GM12878 (cell line): ENCODE data around the gene NCAM2. TPM values are rescaled to one million over a fixed set of nuclear protein-coding genes. Genes with fewer than 3 reads are reported as not detected.

Experiments used
- ATAC-seq: fragments of 200-7000 bp; cut with Tn5 transposase; 3 replicates; pipeline ENCODE4 v1.9.1; 2020; ENCODE audit warnings: mild to moderate bottlenecking, moderate library complexity
- BruUV-seq: library from RNA; stranded (reverse); fragments of 400-500 nt; replicated peaks from 2 replicates; lab custom pipeline; 2021; lab: Mats Ljungman, UMichigan
- CTCF ChIA-PET: fragments of 300-600 bp; sonication (Branson Sonifier 250); formaldehyde crosslinking; extraction: SDS; loops from one replicate; lab custom pipeline; 2021; ENCODE audit warnings: inconsistent platforms; lab: Yijun Ruan, JAX
- POLR2A ChIA-PET: fragments of 350-600 bp; formaldehyde crosslinking; extraction: SDS; loops from one replicate; lab custom pipeline; 2021; ENCODE audit warnings: inconsistent platforms; lab: Charles Lee
- RAD21 ChIA-PET: fragments of 300-600 bp; sonication (Branson Sonifier 250); formaldehyde crosslinking; loops from one replicate; lab custom pipeline; 2023; ENCODE audit warnings: antibody characterized with exemption; ENCODE audit not compliant: unreplicated experiment; lab: Charles Lee
- SMC1A ChIA-PET: fragments of 300-600 bp; sonication (Branson Sonifier 250); formaldehyde crosslinking; loops from one replicate; lab custom pipeline; 2023; ENCODE audit not compliant: unreplicated experiment, uncharacterized antibody; lab: Charles Lee
- DNase-seq: peaks from one replicate; pipeline ENCODE4 v3.0.0-alpha.2; 2011; ENCODE audit warnings: low read depth, low spot score
- FAIRE-seq: peaks from 3 replicates; lab custom pipeline; 2011; peaks lifted over from hg19 to GRCh38; lab: Jason Lieb, UNC
- H2AFZ ChIP-seq: 2 replicates; pipeline ENCODE4 v1.6.0; 2011; ENCODE audit warnings: low read depth, low read length, control low read depth; ENCODE audit not compliant: control insufficient read depth
- H3K27ac ChIP-seq: 2 replicates; pipeline ENCODE4 v1.5.1; 2011; ENCODE audit warnings: control low read depth; ENCODE audit not compliant: control insufficient read depth, insufficient read depth
- H3K27me3 ChIP-seq, 2 experiments: replicated peaks in 1 of 2; 2 replicates each; pipeline versions ENCODE4 v1.6.0 to v1.6.1; 2011; ENCODE audit warnings: low read length in 1 of 2; ENCODE audit not compliant: control insufficient read depth in 2 of 2, insufficient read depth in 2 of 2
- H3K36me3 ChIP-seq, 2 experiments: 2 replicates each; pipeline ENCODE4 v1.5.1; 2011; ENCODE audit warnings: low read length in 1 of 2; ENCODE audit not compliant: control insufficient read depth in 2 of 2, insufficient read depth in 2 of 2
- H3K4me1 ChIP-seq: 2 replicates; pipeline ENCODE4 v1.6.1; 2011; ENCODE audit warnings: mild to moderate bottlenecking, low read length, moderate library complexity, mixed read lengths; ENCODE audit not compliant: control insufficient read depth, insufficient read depth
- H3K4me2 ChIP-seq: 2 replicates; pipeline ENCODE4 v1.6.0; 2011; ENCODE audit warnings: control low read depth; ENCODE audit not compliant: control insufficient read depth, insufficient read depth
- H3K4me3 ChIP-seq: fragments of 200-600 bp; sonication (generic); 2 replicates; pipeline ENCODE4 v1.5.1; 2016
- H3K79me2 ChIP-seq: 2 replicates; pipeline ENCODE4 v1.6.0; 2011; ENCODE audit warnings: low read length; ENCODE audit not compliant: control insufficient read depth, insufficient read depth
- H3K9ac ChIP-seq: 2 replicates; pipeline ENCODE4 v1.8.0; 2011; ENCODE audit warnings: low read length, control low read depth, mixed read lengths; ENCODE audit not compliant: control insufficient read depth, insufficient read depth
- H3K9me3 ChIP-seq: replicated peaks from 3 replicates; pipeline ENCODE4 v1.5.1; 2011; ENCODE audit warnings: mild to moderate bottlenecking, low read length; ENCODE audit not compliant: control insufficient read depth, insufficient read depth
- H4K20me1 ChIP-seq: 2 replicates; pipeline ENCODE4 v1.6.0; 2011; ENCODE audit not compliant: control insufficient read depth, insufficient read depth
- EED ChIP-seq: sonication (generic); IDR thresholded peaks from 2 replicates; pipeline ENCODE4 v1.6.1; 2016; ENCODE audit warnings: antibody characterized with exemption, low read depth
- EP300 ChIP-seq, 2 experiments: fragments of 150-350 bp in 1 of 2; IDR thresholded peaks; 2 replicates each; pipeline ENCODE4 v1.6.1; 2011 to 2012; ENCODE audit warnings: low read depth in 2 of 2, low read length in 2 of 2, borderline replicate concordance in 1 of 2, improper control_type of control experiment in 1 of 2, inconsistent platforms in 1 of 2; ENCODE audit not compliant: control insufficient read depth in 1 of 2
- MTA2 ChIP-seq: fragments of 450-650 bp; IDR thresholded peaks from 2 replicates; pipeline ENCODE4 v1.6.1; 2016; ENCODE audit warnings: low read depth, mild to moderate bottlenecking, moderate library complexity
- PAX8 ChIP-seq: fragments of 450-650 bp; IDR thresholded peaks from 2 replicates; pipeline ENCODE4 v1.6.1; 2017; ENCODE audit warnings: mild to moderate bottlenecking, moderate library complexity
- RFX5 ChIP-seq: IDR thresholded peaks from 2 replicates; pipeline ENCODE4 v1.6.1; 2011; ENCODE audit warnings: low read depth, low read length, improper control_type of control experiment
- RUNX3 ChIP-seq: IDR thresholded peaks from 2 replicates; pipeline ENCODE4 v1.6.1; 2012; ENCODE audit warnings: low read length, inconsistent platforms
- SIN3A ChIP-seq: IDR thresholded peaks from 2 replicates; pipeline ENCODE4 v1.6.1; 2012; ENCODE audit warnings: low read depth, low read length, improper control_type of control experiment
- SRF ChIP-seq, 2 experiments: IDR thresholded peaks; 2 replicates each; pipeline ENCODE4 v1.6.1; 2011; ENCODE audit warnings: low read depth in 2 of 2, low read length in 2 of 2, mild to moderate bottlenecking in 1 of 2, moderate library complexity in 1 of 2
- ZNF217 ChIP-seq: fragments of 450-650 bp; IDR thresholded peaks from 2 replicates; pipeline ENCODE4 v1.6.1; 2017; ENCODE audit warnings: antibody characterized with exemption, mild to moderate bottlenecking
- ZNF384 ChIP-seq: IDR thresholded peaks from 2 replicates; pipeline ENCODE4 v1.6.1; 2012; ENCODE audit warnings: low read depth, mild to moderate bottlenecking, low read length, improper control_type of control experiment, borderline replicate concordance
- WGBS: methylation state at CpG from one replicate; pipeline ENCODE4 v1.1.6; 2016; ENCODE audit warnings: low lambda C conversion rate; ENCODE audit not compliant: insufficient replicate concordance, insufficient coverage; ENCODE audit errors: missing lambda C conversion rate; 5-methylcytosine and 5-hydroxymethylcytosine counted together
- in situ Hi-C: fragments of 300-500 bp; cut with MboI; formaldehyde crosslinking; loops from 9 replicates; pipeline ENCODE4 v1.14.3; 2018; ENCODE audit warnings: mixed read lengths
- intact Hi-C: fragments of 100-400 bp; cut with micrococcal nuclease; formaldehyde crosslinking; loops from one replicate; pipeline ENCODE4 v1.14.2; 2022; ENCODE audit not compliant: unreplicated experiment
- polyA plus RNA-seq, 11 experiments: library from polyadenylated mRNA; depleted of rRNA in 4 of 11; unstranded in 6 of 11; stranded (reverse) in 5 of 11; fragments of >200 nt; fragmentation: Nextera tagmentation in 4 of 11; fragmentation: Illumina TruSeq in 1 of 11; extraction: Ambion mirVana in 4 of 11; extraction: Trizol in 1 of 11; gene quantifications; 1 replicate in 1 of 11; 2 replicates in 10 of 11; pipeline versions ENCODE4 v1.2.1 to v1.2.3, GENCODE V29; 2011 to 2016; ENCODE audit warnings: inconsistent platforms in 2 of 11, missing spikeins in 2 of 11, low read depth in 1 of 11
- total RNA-seq, 4 experiments: library from RNA; depleted of rRNA in 3 of 4; stranded (reverse); fragments of >200 nt in 3 of 4; fragmentation: Illumina TruSeq in 1 of 4; extraction: Trizol in 1 of 4; gene quantifications; 2 replicates each; pipeline versions ENCODE4 v1.2.1 to v1.2.3, GENCODE V29; 2013 to 2021
- TF ChIP-seq, protein P1 (sequence below): fragments of 450-650 bp; IDR thresholded peaks from 2 replicates; pipeline ENCODE4 v1.6.1; 2014; ENCODE audit warnings: mild to moderate bottlenecking
- TF ChIP-seq, protein P2 (sequence below): fragments of 450-650 bp; formaldehyde crosslinking; IDR thresholded peaks from 2 replicates; pipeline ENCODE4 v1.5.0; 2022; ENCODE audit warnings: mild to moderate bottlenecking, missing genetic modification characterization
- TF ChIP-seq, protein P3 (sequence below), 3 experiments: IDR thresholded peaks in 2 of 3; conservative IDR thresholded peaks in 1 of 3; 2 replicates each; pipeline ENCODE4 v1.5.1; 2011; ENCODE audit warnings: low read depth in 3 of 3, low read length in 3 of 3, mild to moderate bottlenecking in 3 of 3, control low read depth in 2 of 3, moderate library complexity in 2 of 3, inconsistent platforms in 1 of 3, mixed read lengths in 1 of 3; ENCODE audit not compliant: control insufficient read depth in 2 of 3, insufficient read depth in 1 of 3; ENCODE audit errors: extremely low read depth in 1 of 3
- TF ChIP-seq, protein P4 (sequence below): fragments of 450-650 bp; IDR thresholded peaks from 2 replicates; pipeline ENCODE4 v1.6.1; 2017; ENCODE audit warnings: antibody characterized with exemption, mild to moderate bottlenecking, moderate library complexity
- TF ChIP-seq, protein P5 (sequence below): IDR thresholded peaks from 2 replicates; pipeline ENCODE4 v1.6.1; 2011; ENCODE audit warnings: low read depth, mild to moderate bottlenecking, low read length, moderate library complexity, borderline replicate concordance; ENCODE audit errors: extremely low read depth

Gene NCAM2
- total and polyA plus RNA-seq, 10 of the 15 experiments (the other 5 are each of a cell fraction or from before 2014, with no cell fraction given): 0.23 to 0.27 TPM; not detected in 8

DNA sequence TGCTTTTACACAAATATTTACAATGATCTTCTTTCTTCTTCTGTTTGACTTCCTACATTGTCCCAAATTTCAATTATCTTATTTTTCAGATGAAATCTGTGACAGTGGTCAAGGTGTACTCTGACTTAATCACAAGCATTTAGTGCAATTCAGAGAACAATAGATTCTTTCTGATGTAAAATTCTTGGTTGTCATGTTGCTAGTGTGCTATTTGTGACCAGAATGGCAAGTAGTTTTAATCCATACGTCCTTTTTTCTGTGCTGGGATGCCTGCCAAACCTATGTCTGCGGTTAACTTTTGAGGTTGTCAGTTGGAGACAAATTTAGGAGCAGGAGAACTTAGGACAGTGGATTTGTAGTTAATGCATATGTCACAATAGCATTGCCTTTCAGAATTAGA, 31.0 kb downstream of the NCAM2 start:
- H3K9ac ChIP-seq: no peak overlapping the region
- no peaks in the 10 kb centered on the region for H3K36me3 ChIP-seq
- DNase-seq (no peak), FAIRE-seq (no peak), ATAC-seq (no peak)
- in situ Hi-C loops (no loop called here), intact Hi-C loops (no loop called here)
- no peaks in the 10 kb centered on the region for H3K9me3 ChIP-seq
- SMC1A ChIA-PET: no interaction called here
- CTCF ChIA-PET: no interaction called here
- no peak overlapping the region for H2AFZ ChIP-seq
- POLR2A ChIA-PET: no interaction called here
- no TSS peak for BruUV-seq
- no peaks in the 10 kb centered on the region for H4K20me1 ChIP-seq
- 22% methylated on average over 2 of the region's 2 CpGs for WGBS
- no peaks in the 10 kb centered on the region for H3K27me3 ChIP-seq
- H3K79me2 ChIP-seq: no peaks in the 10 kb centered on the region
- RAD21 ChIA-PET: no interaction called here
- no peak overlapping the region for H3K4me3 ChIP-seq
- no peak overlapping the region for H3K27ac ChIP-seq
- no peak overlapping the region for H3K4me2 ChIP-seq
- H3K4me1 ChIP-seq: no peaks in the 10 kb centered on the region
- TF ChIP-seq EP300 (IDR thresholded peaks at IDR 0.05; ENCODE audit: borderline replicate concordance in 1 of 2, control insufficient read depth in 1 of 2, low read depth in 2 of 2, low read length in 2 of 2) (no peak), SIN3A (no peak), EED (no peak), MTA2 (no peak), PAX8 (no peak), ZNF217 (no peak), RFX5 (no peak), RUNX3 (no peak), ZNF384 (no peak), SRF (IDR thresholded peaks at IDR 0.05; ENCODE audit: low read depth in 2 of 2, low read length in 2 of 2) (no peak)
- TF ChIP-seq, protein P1, sequence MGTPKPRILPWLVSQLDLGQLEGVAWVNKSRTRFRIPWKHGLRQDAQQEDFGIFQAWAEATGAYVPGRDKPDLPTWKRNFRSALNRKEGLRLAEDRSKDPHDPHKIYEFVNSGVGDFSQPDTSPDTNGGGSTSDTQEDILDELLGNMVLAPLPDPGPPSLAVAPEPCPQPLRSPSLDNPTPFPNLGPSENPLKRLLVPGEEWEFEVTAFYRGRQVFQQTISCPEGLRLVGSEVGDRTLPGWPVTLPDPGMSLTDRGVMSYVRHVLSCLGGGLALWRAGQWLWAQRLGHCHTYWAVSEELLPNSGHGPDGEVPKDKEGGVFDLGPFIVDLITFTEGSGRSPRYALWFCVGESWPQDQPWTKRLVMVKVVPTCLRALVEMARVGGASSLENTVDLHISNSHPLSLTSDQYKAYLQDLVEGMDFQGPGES: no peak
- TF ChIP-seq, protein P2, sequence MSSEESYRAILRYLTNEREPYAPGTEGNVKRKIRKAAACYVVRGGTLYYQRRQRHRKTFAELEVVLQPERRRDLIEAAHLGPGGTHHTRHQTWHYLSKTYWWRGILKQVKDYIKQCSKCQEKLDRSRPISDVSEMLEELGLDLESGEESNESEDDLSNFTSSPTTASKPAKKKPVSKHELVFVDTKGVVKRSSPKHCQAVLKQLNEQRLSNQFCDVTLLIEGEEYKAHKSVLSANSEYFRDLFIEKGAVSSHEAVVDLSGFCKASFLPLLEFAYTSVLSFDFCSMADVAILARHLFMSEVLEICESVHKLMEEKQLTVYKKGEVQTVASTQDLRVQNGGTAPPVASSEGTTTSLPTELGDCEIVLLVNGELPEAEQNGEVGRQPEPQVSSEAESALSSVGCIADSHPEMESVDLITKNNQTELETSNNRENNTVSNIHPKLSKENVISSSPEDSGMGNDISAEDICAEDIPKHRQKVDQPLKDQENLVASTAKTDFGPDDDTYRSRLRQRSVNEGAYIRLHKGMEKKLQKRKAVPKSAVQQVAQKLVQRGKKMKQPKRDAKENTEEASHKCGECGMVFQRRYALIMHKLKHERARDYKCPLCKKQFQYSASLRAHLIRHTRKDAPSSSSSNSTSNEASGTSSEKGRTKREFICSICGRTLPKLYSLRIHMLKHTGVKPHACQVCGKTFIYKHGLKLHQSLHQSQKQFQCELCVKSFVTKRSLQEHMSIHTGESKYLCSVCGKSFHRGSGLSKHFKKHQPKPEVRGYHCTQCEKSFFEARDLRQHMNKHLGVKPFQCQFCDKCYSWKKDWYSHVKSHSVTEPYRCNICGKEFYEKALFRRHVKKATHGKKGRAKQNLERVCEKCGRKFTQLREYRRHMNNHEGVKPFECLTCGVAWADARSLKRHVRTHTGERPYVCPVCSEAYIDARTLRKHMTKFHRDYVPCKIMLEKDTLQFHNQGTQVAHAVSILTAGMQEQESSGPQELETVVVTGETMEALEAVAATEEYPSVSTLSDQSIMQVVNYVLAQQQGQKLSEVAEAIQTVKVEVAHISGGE (CRISPR knock-in tag): no peak
- TF ChIP-seq, protein P3, sequence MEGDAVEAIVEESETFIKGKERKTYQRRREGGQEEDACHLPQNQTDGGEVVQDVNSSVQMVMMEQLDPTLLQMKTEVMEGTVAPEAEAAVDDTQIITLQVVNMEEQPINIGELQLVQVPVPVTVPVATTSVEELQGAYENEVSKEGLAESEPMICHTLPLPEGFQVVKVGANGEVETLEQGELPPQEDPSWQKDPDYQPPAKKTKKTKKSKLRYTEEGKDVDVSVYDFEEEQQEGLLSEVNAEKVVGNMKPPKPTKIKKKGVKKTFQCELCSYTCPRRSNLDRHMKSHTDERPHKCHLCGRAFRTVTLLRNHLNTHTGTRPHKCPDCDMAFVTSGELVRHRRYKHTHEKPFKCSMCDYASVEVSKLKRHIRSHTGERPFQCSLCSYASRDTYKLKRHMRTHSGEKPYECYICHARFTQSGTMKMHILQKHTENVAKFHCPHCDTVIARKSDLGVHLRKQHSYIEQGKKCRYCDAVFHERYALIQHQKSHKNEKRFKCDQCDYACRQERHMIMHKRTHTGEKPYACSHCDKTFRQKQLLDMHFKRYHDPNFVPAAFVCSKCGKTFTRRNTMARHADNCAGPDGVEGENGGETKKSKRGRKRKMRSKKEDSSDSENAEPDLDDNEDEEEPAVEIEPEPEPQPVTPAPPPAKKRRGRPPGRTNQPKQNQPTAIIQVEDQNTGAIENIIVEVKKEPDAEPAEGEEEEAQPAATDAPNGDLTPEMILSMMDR (IDR thresholded peaks at IDR 0.05 in 2 of 3, conservative IDR thresholded peaks at IDR 0.05 in 1 of 3; ENCODE audit: control insufficient read depth in 2 of 3, extremely low read depth in 1 of 3, insufficient read depth in 1 of 3, low read depth in 3 of 3, low read length in 3 of 3): no peak
- TF ChIP-seq, protein P4, sequence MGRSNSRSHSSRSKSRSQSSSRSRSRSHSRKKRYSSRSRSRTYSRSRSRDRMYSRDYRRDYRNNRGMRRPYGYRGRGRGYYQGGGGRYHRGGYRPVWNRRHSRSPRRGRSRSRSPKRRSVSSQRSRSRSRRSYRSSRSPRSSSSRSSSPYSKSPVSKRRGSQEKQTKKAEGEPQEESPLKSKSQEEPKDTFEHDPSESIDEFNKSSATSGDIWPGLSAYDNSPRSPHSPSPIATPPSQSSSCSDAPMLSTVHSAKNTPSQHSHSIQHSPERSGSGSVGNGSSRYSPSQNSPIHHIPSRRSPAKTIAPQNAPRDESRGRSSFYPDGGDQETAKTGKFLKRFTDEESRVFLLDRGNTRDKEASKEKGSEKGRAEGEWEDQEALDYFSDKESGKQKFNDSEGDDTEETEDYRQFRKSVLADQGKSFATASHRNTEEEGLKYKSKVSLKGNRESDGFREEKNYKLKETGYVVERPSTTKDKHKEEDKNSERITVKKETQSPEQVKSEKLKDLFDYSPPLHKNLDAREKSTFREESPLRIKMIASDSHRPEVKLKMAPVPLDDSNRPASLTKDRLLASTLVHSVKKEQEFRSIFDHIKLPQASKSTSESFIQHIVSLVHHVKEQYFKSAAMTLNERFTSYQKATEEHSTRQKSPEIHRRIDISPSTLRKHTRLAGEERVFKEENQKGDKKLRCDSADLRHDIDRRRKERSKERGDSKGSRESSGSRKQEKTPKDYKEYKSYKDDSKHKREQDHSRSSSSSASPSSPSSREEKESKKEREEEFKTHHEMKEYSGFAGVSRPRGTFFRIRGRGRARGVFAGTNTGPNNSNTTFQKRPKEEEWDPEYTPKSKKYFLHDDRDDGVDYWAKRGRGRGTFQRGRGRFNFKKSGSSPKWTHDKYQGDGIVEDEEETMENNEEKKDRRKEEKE: no peak
- TF ChIP-seq, protein P5, sequence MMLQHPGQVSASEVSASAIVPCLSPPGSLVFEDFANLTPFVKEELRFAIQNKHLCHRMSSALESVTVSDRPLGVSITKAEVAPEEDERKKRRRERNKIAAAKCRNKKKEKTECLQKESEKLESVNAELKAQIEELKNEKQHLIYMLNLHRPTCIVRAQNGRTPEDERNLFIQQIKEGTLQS: no peak
